K562 (cell line): Measurements from ENCODE around the gene CFAP251. TPM values are rescaled to one million over a fixed set of nuclear protein-coding genes. Genes with fewer than 3 reads are reported as not detected.

ENCODE experiments used
- ATAC-seq: fragments of 200-7000 bp; cut with Tn5 transposase; 3 replicates; pipeline ENCODE4 v1.9.1; 2020; ENCODE audit warnings: moderate library complexity
- BruUV-seq: library from RNA; stranded (reverse); fragments of 400-500 nt; replicated peaks from 2 replicates; lab custom pipeline; 2021; lab: Mats Ljungman, UMichigan
- CTCF ChIA-PET: fragments of 300-600 bp; formaldehyde crosslinking; extraction: SDS; loops from one replicate; lab custom pipeline; 2021; ENCODE audit warnings: low intra/inter-chr PET ratio; lab: Yijun Ruan, JAX
- POLR2A ChIA-PET: fragments of 300-600, 350-650 bp; sonication (Branson Sonifier 250); formaldehyde crosslinking; extraction: SDS; loops from one replicate; lab custom pipeline; 2021; ENCODE audit warnings: antibody characterized with exemption, inconsistent platforms; lab: Yijun Ruan, JAX
- DNase-seq, 4 experiments: peaks; one replicate each; pipeline versions ENCODE4 v3.0.0 to v3.0.0-alpha.2; 2011 to 2018; ENCODE audit warnings: low spot score in 3 of 4, mixed read lengths in 3 of 4; ENCODE audit errors: extremely low read depth in 1 of 4
- FAIRE-seq: peaks from 2 replicates; lab custom pipeline; 2011; peaks lifted over from hg19 to GRCh38; lab: Jason Lieb, UNC
- H2AFZ ChIP-seq: 2 replicates; pipeline ENCODE4 v1.6.0; 2011; ENCODE audit warnings: low read depth, low read length, control low read depth, inconsistent platforms
- H3K27ac ChIP-seq: fragments of 200-600 bp; 3 replicates; pipeline ENCODE4 v1.8.0; 2011; ENCODE audit warnings: low read depth, mild to moderate bottlenecking, control low read depth, inconsistent platforms, low read length, moderate library complexity, mixed read lengths; ENCODE audit errors: extremely low read depth
- H3K27me3 ChIP-seq, 2 experiments: fragments of 300-600 bp in 1 of 2; 2 replicates in 1 of 2; 3 replicates in 1 of 2; pipeline versions ENCODE4 v1.6.0 to v1.8.0; 2011; ENCODE audit warnings: inconsistent platforms in 2 of 2, low read length in 2 of 2, mild to moderate bottlenecking in 1 of 2, mixed read lengths in 1 of 2, moderate library complexity in 1 of 2; ENCODE audit not compliant: control insufficient read depth in 2 of 2, insufficient read depth in 2 of 2
- H3K36me3 ChIP-seq: fragments of 300-600 bp; 3 replicates; pipeline ENCODE4 v1.8.0; 2011; ENCODE audit warnings: mild to moderate bottlenecking, low read length, inconsistent platforms; ENCODE audit not compliant: control insufficient read depth, insufficient read depth
- H3K4me1 ChIP-seq, 2 experiments: fragments of 200-600 bp in 1 of 2; replicated peaks in 1 of 2; 2 replicates in 1 of 2; 3 replicates in 1 of 2; pipeline versions ENCODE4 v1.5.1 to v1.8.0; 2011; ENCODE audit warnings: inconsistent platforms in 2 of 2, low read length in 2 of 2, mild to moderate bottlenecking in 1 of 2, mixed read lengths in 1 of 2, moderate library complexity in 1 of 2; ENCODE audit not compliant: control insufficient read depth in 2 of 2, insufficient read depth in 2 of 2
- H3K4me2 ChIP-seq: 2 replicates; pipeline ENCODE4 v1.6.1; 2011; ENCODE audit warnings: low read length, control low read depth, inconsistent platforms, mixed read lengths; ENCODE audit not compliant: insufficient read depth
- H3K4me3 ChIP-seq: fragments of 200-600 bp; sonication (generic), shearing (Covaris generic); 2 replicates; pipeline ENCODE4 v1.5.1; 2016; ENCODE audit warnings: control low read depth, inconsistent platforms
- H3K79me2 ChIP-seq: fragments of 200-600 bp; 3 replicates; pipeline ENCODE4 v1.8.0; 2011; ENCODE audit warnings: low read length, inconsistent platforms; ENCODE audit not compliant: control insufficient read depth, insufficient read depth
- H3K9ac ChIP-seq, 2 experiments: 2 replicates each; pipeline versions ENCODE4 v1.6.0 to v1.6.1; 2011; ENCODE audit warnings: low read depth in 2 of 2, low read length in 2 of 2, control low read depth in 1 of 2, inconsistent platforms in 1 of 2, mild to moderate bottlenecking in 1 of 2, mixed read lengths in 1 of 2; ENCODE audit not compliant: insufficient read depth in 1 of 2
- H3K9me1 ChIP-seq: one replicate; pipeline ENCODE4 v1.6.0; 2011; ENCODE audit warnings: inconsistent platforms, mild to moderate bottlenecking, low read length, moderate library complexity; ENCODE audit not compliant: control insufficient read depth, insufficient read depth
- H3K9me3 ChIP-seq: replicated peaks from 2 replicates; pipeline ENCODE4 v1.5.1; 2011; ENCODE audit warnings: low read depth, low read length, inconsistent platforms; ENCODE audit not compliant: control insufficient read depth, insufficient read depth
- H4K20me1 ChIP-seq: replicated peaks from 2 replicates; pipeline ENCODE4 v1.6.1; 2011; ENCODE audit warnings: low read length, inconsistent platforms, mixed read lengths; ENCODE audit not compliant: control insufficient read depth, insufficient read depth
- HMG20B ChIP-seq: fragments of 250-450 bp; sonication (Bioruptor Pico); IDR thresholded peaks from 2 replicates; pipeline ENCODE4 v1.5.0; 2021; ENCODE audit warnings: mild to moderate bottlenecking
- NONO ChIP-seq, 2 experiments: fragments of 200-400 bp in 1 of 2; fragments of 450-650 bp in 1 of 2; formaldehyde crosslinking in 1 of 2; IDR thresholded peaks; 2 replicates each; pipeline ENCODE4 v1.6.1; 2017; ENCODE audit warnings: low read depth in 2 of 2, mild to moderate bottlenecking in 2 of 2, moderate library complexity in 2 of 2, low read length in 1 of 2
- POLR2G ChIP-seq: fragments of 200-400 bp; formaldehyde crosslinking; IDR thresholded peaks from 2 replicates; pipeline ENCODE4 v1.6.1; 2017; ENCODE audit warnings: low read depth, mild to moderate bottlenecking, antibody characterized with exemption, low read length, moderate library complexity
- RBM22 ChIP-seq: fragments of 200-400 bp; formaldehyde crosslinking; IDR thresholded peaks from 2 replicates; pipeline ENCODE4 v1.6.1; 2018; ENCODE audit warnings: low read length, low read depth; ENCODE audit not compliant: poor library complexity, severe bottlenecking
- WGBS: fragments of 100-300 bp; shearing (Covaris generic); methylation state at CpG from one replicate; pipeline ENCODE4 v1.1.6; 2016; ENCODE audit warnings: low coverage, mixed read lengths; ENCODE audit not compliant: insufficient coverage; ENCODE audit errors: missing lambda C conversion rate; 5-methylcytosine and 5-hydroxymethylcytosine counted together
- in situ Hi-C: fragments of 300-500 bp; cut with MboI; formaldehyde crosslinking; loops from 4 replicates; pipeline ENCODE4 v1.15.0; 2018; ENCODE audit warnings: inconsistent platforms, mixed read lengths
- intact Hi-C: fragments of 100-400 bp; cut with micrococcal nuclease; formaldehyde crosslinking; loops from 2 replicates; pipeline ENCODE4 v1.14.2; 2022
- polyA plus RNA-seq, 8 experiments: library from polyadenylated mRNA; depleted of rRNA in 4 of 8; stranded (reverse) in 5 of 8; unstranded in 3 of 8; fragments of >200 nt; fragmentation: Nextera tagmentation in 2 of 8; fragmentation: Illumina TruSeq in 1 of 8; extraction: Ambion mirVana in 2 of 8; extraction: Trizol in 1 of 8; gene quantifications; 2 replicates each; pipeline versions ENCODE4 v1.2.1 to v1.2.3, GENCODE V29; 2011 to 2014; ENCODE audit warnings: inconsistent platforms in 1 of 8, missing spikeins in 1 of 8
- total RNA-seq, 7 experiments: library from RNA; depleted of rRNA in 6 of 7; stranded (reverse); fragments of >200 nt in 6 of 7; fragmentation: Illumina TruSeq in 2 of 7; extraction: Trizol in 2 of 7; gene quantifications; 2 replicates each; pipeline versions ENCODE4 v1.2.1 to v1.2.3, GENCODE V29; 2011 to 2021; ENCODE audit warnings: low replicate concordance in 1 of 7

The CFAP251 gene
- total and polyA plus RNA-seq, 9 of the 15 experiments (the other 6 are each of a cell fraction or from before 2014, with no cell fraction given), result 16.6 to 31.0 (median 19.1) TPM

DNA sequence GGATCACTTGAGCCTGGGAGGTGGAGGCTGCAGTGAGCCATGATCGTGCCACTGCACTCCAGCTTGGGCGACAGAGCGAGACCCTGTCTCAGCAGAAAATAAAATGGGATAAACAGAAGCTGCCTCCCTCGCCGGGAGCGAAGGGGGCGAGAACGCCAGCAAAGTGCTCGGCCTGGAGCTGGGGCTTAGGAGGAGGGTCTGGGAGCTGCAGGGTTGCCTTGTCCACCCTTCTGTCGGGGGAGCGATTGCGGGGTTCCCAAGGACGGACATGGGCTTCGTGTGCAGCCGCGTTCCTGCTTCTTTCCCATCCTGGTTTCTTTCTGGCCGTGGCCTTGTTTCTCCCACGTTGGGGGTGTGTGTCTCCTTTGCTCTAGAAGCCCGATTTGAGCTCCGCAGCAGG, 132.3 kb downstream of the CFAP251 start:
- no peak overlapping the region for H3K4me3 ChIP-seq
- H3K4me2 ChIP-seq, result no peak overlapping the region
- no TSS peak for BruUV-seq
- H3K79me2 ChIP-seq, result no peaks in the 10 kb centered on the region; the same call in 2 of the 3 replicates
- no peak overlapping the region for H2AFZ ChIP-seq
- intact Hi-C loops, result no loop called here
- FAIRE-seq, result no peak
- WGBS, result 88% methylated on average over 18 of the region's 20 CpGs
- H3K27ac ChIP-seq, result no peak overlapping the region
- peaks cover 0 to 14% of the 10 kb centered on the region in 2 experiments; a peak in 3 of 5 replicates for H3K4me1 ChIP-seq
- TF ChIP-seq NONO (IDR thresholded peaks at IDR 0.05; ENCODE audit: low read depth in 2 of 2, low read length in 1 of 2) (no peak), RBM22 (peak; percentile 37), POLR2G (0 out of 2 replicates have a peak, but pooled peaks have one; percentile 19)
- TF ChIP-seq, all 486 proteins: peak for 2
- Histone ChIP-seq H3K9me1 (no peaks in the 10 kb centered on the region), H4K20me1 (no peaks in the 10 kb centered on the region), H3K9me3 (no peaks in the 10 kb centered on the region), H3K27me3 (no peaks in the 10 kb centered on the region), H3K9ac (no peak overlapping the region; a peak in 1 of 4 replicates), H3K36me3 (peaks cover 27% of the 10 kb centered on the region; the same call in 2 of the 3 replicates)
- CTCF ChIA-PET, result no interaction called here
- ATAC-seq (no peak), DNase-seq (no peak)
- in situ Hi-C loops, result no loop called here
- POLR2A ChIA-PET, result interaction anchor here (0.6 to 1.5 kb wide), 5 partner anchors 12 to 147 kb away, joined by 3 to 7 read pairs (median 3); no protein-coding TSS in a partner anchor

DNA sequence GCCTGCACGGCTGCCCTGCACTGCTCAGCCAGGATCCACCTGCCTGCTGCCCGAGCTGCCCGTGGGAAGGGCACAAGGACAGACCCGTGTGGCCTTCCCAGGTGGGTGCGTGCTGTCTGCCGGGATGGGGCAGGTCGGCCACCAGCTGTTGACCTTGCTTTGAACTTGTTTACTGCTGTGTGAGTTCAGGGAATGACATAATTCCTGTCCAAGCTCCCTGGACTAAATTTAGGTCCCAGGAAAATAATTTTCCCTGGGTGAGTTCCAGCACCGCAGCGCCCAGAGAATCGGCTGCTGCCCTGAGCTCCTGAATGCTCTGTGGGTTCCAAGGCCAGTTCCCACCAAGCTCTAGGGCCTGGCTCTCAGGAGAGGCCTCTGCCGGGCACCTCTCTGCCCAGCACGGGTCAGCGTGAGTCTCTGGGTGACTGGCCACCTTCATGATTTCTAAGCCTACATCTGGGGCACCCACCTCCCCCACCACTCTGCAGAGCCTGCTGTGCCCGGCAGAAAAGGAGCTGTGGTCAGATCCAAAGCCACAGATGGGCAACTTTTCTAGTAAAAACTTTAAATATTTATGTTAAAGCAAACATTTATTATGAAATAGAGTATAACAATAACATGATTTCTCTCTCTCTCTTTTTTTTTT, 133.0 kb downstream of the CFAP251 start:
- DNase-seq, result no peak
- 83% methylated on average over 14 of the region's 14 CpGs for WGBS
- H3K9me3 ChIP-seq, result no peaks in the 10 kb centered on the region
- ChIA-PET POLR2A (interaction anchor here (0.5 to 1.5 kb wide), 5 partner anchors 11 to 131 kb away, joined by 3 to 7 read pairs (median 3); no protein-coding TSS in a partner anchor), CTCF (no interaction called here)
- no TSS peak for BruUV-seq
- no peaks in the 10 kb centered on the region; the same call in 2 of the 3 replicates for H3K79me2 ChIP-seq
- H3K27me3 ChIP-seq, result no peaks in the 10 kb centered on the region
- H3K9ac ChIP-seq, result no peak overlapping the region; a peak in 1 of 4 replicates
- intact Hi-C loops (no loop called here), in situ Hi-C loops (no loop called here)
- no peaks in the 10 kb centered on the region for H3K9me1 ChIP-seq
- H3K36me3 ChIP-seq, result peaks cover 27% of the 10 kb centered on the region; the same call in 2 of the 3 replicates
- ATAC-seq, result no peak
- H3K4me2 ChIP-seq, result no peak overlapping the region
- no peak overlapping the region for H2AFZ ChIP-seq
- no peak overlapping the region for H3K4me3 ChIP-seq
- TF ChIP-seq POLR2G (0 out of 2 replicates have a peak, but pooled peaks have one; percentile 13), RBM22 (peak; percentile 15), HMG20B (CRISPR knock-in tag) (no peak)
- H3K4me1 ChIP-seq, result peaks cover 0 to 14% of the 10 kb centered on the region in 2 experiments; a peak in 3 of 5 replicates
- H3K27ac ChIP-seq, result no peak overlapping the region
- H4K20me1 ChIP-seq, result no peaks in the 10 kb centered on the region
- no peak for FAIRE-seq
